Panc1 (cell line): ENCODE results near the gene PATJ. TPM values are rescaled to one million over a fixed set of nuclear protein-coding genes. Genes with fewer than 3 reads are reported as not detected.

Experiments used
- ATAC-seq: fragments of 200-7000 bp; cut with Tn5 transposase; 2 replicates; pipeline ENCODE4 v1.9.1; 2020; ENCODE audit warnings: mild to moderate bottlenecking, moderate library complexity
- BruUV-seq: library from RNA; stranded (reverse); fragments of 400-500 nt; replicated peaks from 2 replicates; lab custom pipeline; 2021; lab: Mats Ljungman, UMichigan
- CTCF ChIA-PET: fragments of 300-600 bp; sonication (Branson Sonifier 250); formaldehyde crosslinking; loops from one replicate; lab custom pipeline; 2022; ENCODE audit warnings: antibody characterized with exemption; lab: Charles Lee
- POLR2A ChIA-PET: fragments of 300-600 bp; sonication (Branson Sonifier 250); formaldehyde crosslinking; loops from one replicate; lab custom pipeline; 2022; ENCODE audit warnings: antibody characterized with exemption; lab: Charles Lee
- DNase-seq: peaks from one replicate; pipeline ENCODE4 v3.0.0-alpha.2; 2010; ENCODE audit warnings: low read depth, low spot score
- H3K27ac ChIP-seq: 2 replicates; pipeline ENCODE4 v1.5.1; 2011; ENCODE audit warnings: mild to moderate bottlenecking, low read length, inconsistent platforms
- H3K27me3 ChIP-seq: fragments of 200-500 bp; sonication (Bioruptor generic); 2 replicates; pipeline ENCODE4 v1.6.0; 2014; ENCODE audit warnings: low read length, inconsistent platforms; ENCODE audit not compliant: control insufficient read depth, insufficient read depth
- H3K36me3 ChIP-seq: fragments of 200-500 bp; sonication (Bioruptor generic); 2 replicates; pipeline ENCODE4 v1.5.1; 2014; ENCODE audit warnings: inconsistent platforms, mild to moderate bottlenecking, low read length, moderate library complexity; ENCODE audit not compliant: control insufficient read depth, insufficient read depth
- H3K4me1 ChIP-seq: 2 replicates; pipeline ENCODE4 v1.5.1; 2011; ENCODE audit warnings: inconsistent platforms, mild to moderate bottlenecking, low read length, moderate library complexity; ENCODE audit not compliant: control insufficient read depth, insufficient read depth
- H3K4me3 ChIP-seq, 2 experiments: 2 replicates each; pipeline ENCODE4 v1.5.1; 2011 to 2012; ENCODE audit warnings: low read depth in 2 of 2, low read length in 2 of 2, mild to moderate bottlenecking in 2 of 2, inconsistent platforms in 1 of 2, moderate library complexity in 1 of 2
- H3K9me3 ChIP-seq: fragments of 200-500 bp; sonication (Bioruptor generic); 2 replicates; pipeline ENCODE4 v1.5.1; 2014; ENCODE audit warnings: low read depth, mild to moderate bottlenecking, inconsistent platforms, low read length, moderate library complexity; ENCODE audit not compliant: control insufficient read depth, insufficient read depth
- CTCF ChIP-seq: fragments of 450-650 bp; IDR thresholded peaks from 2 replicates; pipeline ENCODE4 v1.5.1; 2017; ENCODE audit warnings: mild to moderate bottlenecking
- POLR2AphosphoS5 ChIP-seq: IDR thresholded peaks from 2 replicates; pipeline ENCODE4 v1.6.1; 2012; ENCODE audit warnings: mild to moderate bottlenecking, low read depth, low read length, moderate library complexity
- REST ChIP-seq, 2 experiments: IDR thresholded peaks; 2 replicates each; pipeline ENCODE4 v1.6.1; 2011 to 2012; ENCODE audit warnings: low read depth in 2 of 2, control low read depth in 1 of 2, low read length in 1 of 2, mild to moderate bottlenecking in 1 of 2, moderate library complexity in 1 of 2; ENCODE audit not compliant: insufficient read depth in 1 of 2
- SIN3A ChIP-seq: IDR thresholded peaks from 2 replicates; pipeline ENCODE4 v1.6.1; 2012; ENCODE audit warnings: low read depth, mild to moderate bottlenecking, low read length, moderate library complexity, borderline replicate concordance; ENCODE audit not compliant: insufficient read depth
- TCF7L2 ChIP-seq: IDR thresholded peaks from 2 replicates; pipeline ENCODE4 v1.6.1; 2011; ENCODE audit warnings: mild to moderate bottlenecking, low read depth, low read length, inconsistent platforms
- in situ Hi-C: cut with HindIII; loops from 2 replicates; pipeline ENCODE4 v1.10.0; 2016; ENCODE audit warnings: low sequenced_read_pairs, low pct_unique_long_range_greater_than_20kb
- intact Hi-C: fragments of 100-400 bp; cut with micrococcal nuclease; formaldehyde crosslinking; loops from one replicate; pipeline ENCODE4 v1.10.0; 2022; ENCODE audit not compliant: unreplicated experiment
- total RNA-seq: library from RNA; stranded (reverse); gene quantifications from one replicate; pipeline ENCODE4 v1.2.1, GENCODE V29; 2021; ENCODE audit not compliant: unreplicated experiment

The PATJ gene
- total RNA-seq, 1 experiment from 2014 or later, result 36.2 TPM

GRCh38 chr1:61865646-61866220 lies 123.5 kb downstream of the PATJ start:
- no peaks in the 10 kb centered on the region for H3K4me1 ChIP-seq
- TF ChIP-seq CTCF, result no peak
- TF ChIP-seq SIN3A, result no peak
- no peak for TF ChIP-seq POLR2AphosphoS5
- TF ChIP-seq REST (IDR thresholded peaks at IDR 0.05; ENCODE audit: insufficient read depth in 1 of 2, low read depth in 2 of 2, low read length in 1 of 2), result no peak
- no peak for TF ChIP-seq TCF7L2
- ChIA-PET POLR2A (no interaction called here), CTCF (interaction anchor here (0.6 kb wide), 1 partner anchor 1549 kb away, joined by 5 read pairs; no protein-coding TSS in a partner anchor)
- DNase-seq (no peak), ATAC-seq (no peak)
- intact Hi-C loops, result no loop called here
- in situ Hi-C loops, result no loop called here
- no peaks in the 10 kb centered on the region for H3K9me3 ChIP-seq
- no peak overlapping the region for H3K4me3 ChIP-seq
- H3K36me3 ChIP-seq, result no peaks in the 10 kb centered on the region
- BruUV-seq, result no TSS peak
- no peak overlapping the region for H3K27ac ChIP-seq
- no peaks in the 10 kb centered on the region for H3K27me3 ChIP-seq

GRCh38 chr1:61869691-61870109 lies 127.4 kb downstream of the PATJ start:
- no peaks in the 10 kb centered on the region for H3K36me3 ChIP-seq
- in situ Hi-C loops, result no loop called here
- no TSS peak for BruUV-seq
- no peaks in the 10 kb centered on the region for H3K9me3 ChIP-seq
- CTCF ChIA-PET, result no interaction called here
- DNase-seq (no peak), ATAC-seq (no peak)
- no peaks in the 10 kb centered on the region for H3K4me1 ChIP-seq
- H3K27me3 ChIP-seq, result no peaks in the 10 kb centered on the region
- H3K4me3 ChIP-seq, result no peak overlapping the region
- intact Hi-C loops, result no loop called here
- POLR2A ChIA-PET, result no interaction called here
- no peak overlapping the region for H3K27ac ChIP-seq
- TF ChIP-seq TCF7L2 (no peak), CTCF (no peak)
